Measurements from ENCODE around the gene RAPGEF1. TPM values are rescaled to one million over a fixed set of nuclear protein-coding genes. Genes with fewer than 3 reads are reported as not detected.
A peak's percentile ranks its signal among the peaks of the same experiment; 100 is the strongest.

RAPGEF1 gene
- total RNA-seq, 1 experiment from 2014 or later = 25.2 TPM

- intact Hi-C loops (cut with micrococcal nuclease) = no loop called here
- ChIA-PET CTCF (no interaction called here), POLR2A (ENCODE audit: unreplicated experiment) (no interaction called here)
- Histone ChIP-seq H3K9ac (ENCODE audit: low read length) (no peak overlapping the region), H3K9me3 (ENCODE audit: low read length) (no peaks in the 10 kb centered on the region), H2AFZ (ENCODE audit: low read length) (no peak overlapping the region), H3K27me3 (ENCODE audit: low read length) (no peaks in the 10 kb centered on the region), H3K4me3 (ENCODE audit: low read length) (no peak overlapping the region), H3K27ac (ENCODE audit: low read length) (no peak overlapping the region), H4K20me1 (ENCODE audit: low read length) (no peaks in the 10 kb centered on the region), H3F3A (ENCODE audit: low read length, unreplicated experiment) (no peaks in the 10 kb centered on the region), H3K79me2 (ENCODE audit: low read length) (peaks cover 17% of the 10 kb centered on the region), H3K4me1 (ENCODE audit: insufficient read depth, low read length) (peaks cover 33% of the 10 kb centered on the region), H3K9me2 (replicated peaks; ENCODE audit: low read length) (no peaks in the 10 kb centered on the region), H3K4me2 (ENCODE audit: low read length) (no peak overlapping the region), H3K36me3 (ENCODE audit: low read depth, low read length) (no peaks in the 10 kb centered on the region)
- no peak for TF ChIP-seq EZH2 (IDR thresholded peaks at IDR 0.05; ENCODE audit: low read length, unreplicated experiment)
- TF ChIP-seq CTCF (conservative IDR thresholded peaks at IDR 0.05; ENCODE audit: low read depth, low read length) = no peak
- TF ChIP-seq EZH2phosphoT487 (IDR thresholded peaks at IDR 0.05; ENCODE audit: borderline replicate concordance, low read length) = no peak
- no peak for ATAC-seq
- no TSS peak for BruUV-seq (replicated peaks)
- no peak for DNase-seq
These were observed 69.4 kb downstream of the RAPGEF1 start for GRCh38 chr9:131670247-131671132.

- Histone ChIP-seq H4K20me1 (ENCODE audit: low read length) (no peaks in the 10 kb centered on the region), H3K4me3 (ENCODE audit: low read length) (no peak overlapping the region), H2AFZ (ENCODE audit: low read length) (no peak overlapping the region), H3K9ac (ENCODE audit: low read length) (no peak overlapping the region), H3K79me2 (ENCODE audit: low read length) (peaks cover 8% of the 10 kb centered on the region; the same call in 1 of the 2 replicates), H3K9me2 (replicated peaks; ENCODE audit: low read length) (no peaks in the 10 kb centered on the region), H3K27me3 (ENCODE audit: low read length) (no peaks in the 10 kb centered on the region), H3K4me2 (ENCODE audit: low read length) (peak overlapping the region; percentile 15; the same call in 1 of the 2 replicates), H3K9me3 (ENCODE audit: low read length) (no peaks in the 10 kb centered on the region), H3K36me3 (ENCODE audit: low read depth, low read length) (no peaks in the 10 kb centered on the region), H3K27ac (ENCODE audit: low read length) (peak overlapping the region; percentile 45), H3F3A (ENCODE audit: low read length, unreplicated experiment) (no peaks in the 10 kb centered on the region), H3K4me1 (ENCODE audit: insufficient read depth, low read length) (peaks cover 33% of the 10 kb centered on the region)
- CTCF ChIA-PET = interaction anchor here (1.0 kb wide), 1 partner anchor 9 kb away, joined by 3 read pairs; no protein-coding TSS in a partner anchor
- no peak for ATAC-seq
- POLR2A ChIA-PET (ENCODE audit: unreplicated experiment) = no interaction called here
- no peak for DNase-seq
- intact Hi-C loops (cut with micrococcal nuclease) = loop anchor here (2.0 kb wide), 1 partner anchor 69 kb away; no protein-coding TSS in a partner anchor
- no TSS peak for BruUV-seq (replicated peaks)
- no peak for TF ChIP-seq CTCF (conservative IDR thresholded peaks at IDR 0.05; ENCODE audit: low read depth, low read length)
- no peak for TF ChIP-seq EZH2 (IDR thresholded peaks at IDR 0.05; ENCODE audit: low read length, unreplicated experiment)
- no peak for TF ChIP-seq EZH2phosphoT487 (IDR thresholded peaks at IDR 0.05; ENCODE audit: borderline replicate concordance, low read length)
These were observed 70.4 kb downstream of the RAPGEF1 start for GRCh38 chr9:131669269-131670157.

Data from PC-3 (cell line).